Activated T-helper 1 cell treated with anti-CD3 and anti-CD28 coated beads, Interleukin-12 subunit alpha, Interleukin-12 subunit beta, Interleukin-2, Interleukin-4 antibody, amounts not matched to agents 30 ng/mL and 10 ng/mL and 1 ng/mL, durations not matched to agents 14 hours and 24 hours and 36 hours (primary cell): ENCODE results near the gene ACVR1. TPM values are rescaled to one million over a fixed set of nuclear protein-coding genes. Genes with fewer than 3 reads are reported as not detected.
"Not testable (repeated sequence)": the region's sequence is repeated elsewhere in the genome, so short reads cannot be mapped to it uniquely, and the experiment has no call there.

Experiments used
- DNase-seq: peaks from one replicate; pipeline ENCODE4 v3.0.0; 2021; ENCODE audit warnings: low spot score
- H3K27ac Mint-ChIP-seq: one replicate; pipeline ENCODE4 v1.8.0; 2021; ENCODE audit warnings: mild to moderate bottlenecking, mixed read lengths
- H3K27me3 Mint-ChIP-seq: one replicate; pipeline ENCODE4 v1.8.0; 2022; ENCODE audit warnings: mild to moderate bottlenecking, moderate library complexity, mixed read lengths; ENCODE audit not compliant: insufficient read depth
- H3K36me3 Mint-ChIP-seq: one replicate; pipeline ENCODE4 v1.8.0; 2021; ENCODE audit warnings: low read depth, mixed read lengths
- H3K4me1 Mint-ChIP-seq: one replicate; pipeline ENCODE4 v1.8.0; 2021; ENCODE audit warnings: low read depth, mixed read lengths
- H3K4me3 Mint-ChIP-seq: one replicate; pipeline ENCODE4 v1.8.0; 2021; ENCODE audit warnings: mild to moderate bottlenecking, moderate library complexity, mixed read lengths
- H3K9me3 Mint-ChIP-seq: one replicate; pipeline ENCODE4 v1.8.0; 2021; ENCODE audit warnings: mixed read lengths
- intact Hi-C: fragments of 100-400 bp; cut with micrococcal nuclease; formaldehyde crosslinking; loops from one replicate; pipeline ENCODE4 v1.15.1; 2024
- total RNA-seq: library from RNA; stranded (reverse); gene quantifications from 2 replicates; pipeline ENCODE4 v1.2.3, GENCODE V29; 2022

ACVR1 gene
- total RNA-seq, 1 donor from 2014 or later, result 44.0 TPM

DNA sequence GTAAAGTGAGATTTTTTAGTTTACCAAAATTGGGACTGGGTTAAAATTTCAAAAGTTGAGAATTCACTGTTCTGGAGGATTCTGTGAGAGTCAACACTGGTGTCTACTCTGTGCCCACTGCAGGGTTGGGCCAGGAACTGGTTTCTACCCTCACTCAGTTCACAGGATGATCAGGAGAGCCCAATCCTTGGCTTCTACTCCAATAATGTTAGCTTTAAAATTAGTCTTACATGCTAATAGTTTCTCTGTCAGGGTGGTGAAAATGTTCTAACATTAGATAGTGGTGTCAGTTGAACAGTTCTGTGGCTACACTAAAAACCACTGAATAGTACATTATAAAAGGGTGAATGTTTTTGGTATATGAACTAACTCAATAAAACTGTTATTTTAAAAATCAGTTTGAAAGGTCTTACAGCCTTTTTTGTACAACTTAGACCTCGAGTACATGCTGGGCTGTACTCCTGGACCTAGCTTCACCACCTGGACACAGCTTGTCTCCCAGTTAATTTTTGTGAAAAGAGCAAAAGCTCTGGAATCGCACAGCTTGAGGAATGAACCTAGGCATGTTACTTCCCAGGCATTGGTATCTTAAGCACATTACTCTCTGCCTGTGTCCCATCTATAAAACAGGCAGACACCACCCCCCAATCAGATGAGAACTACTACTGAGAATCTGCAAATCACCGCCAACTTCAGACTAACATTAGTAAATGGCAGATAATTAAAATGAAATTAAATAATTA, 44.4 kb downstream of the ACVR1 start:
- Mint-ChIP-seq H3K4me1 (peaks cover 62% of the 10 kb centered on the region), H3K27me3 (no peaks in the 10 kb centered on the region)

DNA sequence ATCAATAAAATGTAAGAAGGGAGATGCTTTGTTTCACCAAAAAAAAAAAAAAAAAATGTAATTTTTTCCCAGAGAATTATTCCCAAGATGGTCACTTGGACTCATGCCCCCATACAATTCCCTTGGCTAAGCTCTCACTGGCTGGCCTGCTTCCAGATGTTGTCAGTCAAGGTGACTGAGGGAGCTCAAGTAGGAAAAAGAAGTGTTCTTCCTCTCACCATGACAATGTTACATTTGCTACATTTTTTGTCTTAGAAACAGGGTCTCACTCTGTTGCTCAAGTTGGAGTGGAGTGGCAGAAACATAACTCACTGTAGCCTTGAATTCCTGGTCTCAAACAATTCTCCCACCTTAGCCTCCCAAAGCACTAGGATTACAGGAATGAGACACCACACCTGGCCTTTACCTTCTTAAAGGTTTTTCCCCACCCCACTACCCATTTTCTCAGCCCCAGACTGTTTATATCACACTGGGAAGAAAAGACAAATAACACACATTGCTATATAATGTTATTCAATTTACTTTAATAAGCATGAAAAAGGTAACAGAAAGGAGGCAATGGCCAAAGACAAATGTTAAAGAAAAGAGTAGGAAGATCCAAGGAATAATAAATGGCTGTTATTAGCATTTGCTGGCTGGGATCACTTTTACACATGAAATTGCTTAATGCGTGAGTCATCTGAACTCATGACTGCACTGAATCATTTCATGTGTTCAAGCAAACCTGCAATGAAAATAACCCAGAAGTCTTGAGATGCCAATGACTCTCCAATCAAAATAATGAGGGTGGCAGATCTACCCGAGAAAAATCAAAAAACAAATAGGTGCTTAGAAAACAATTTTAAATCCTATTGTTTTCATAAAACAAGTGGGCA, 45.2 kb downstream of the ACVR1 start:
- intact Hi-C loops, result no loop called here
- peaks cover 55% of the 10 kb centered on the region for H3K4me1 Mint-ChIP-seq
- H3K9me3 Mint-ChIP-seq, result no peaks in the 10 kb centered on the region
- H3K27me3 Mint-ChIP-seq, result no peaks in the 10 kb centered on the region
- H3K4me3 Mint-ChIP-seq, result no peak overlapping the region
- no peak overlapping the region for H3K27ac Mint-ChIP-seq
- peaks cover 26% of the 10 kb centered on the region for H3K36me3 Mint-ChIP-seq
- no peak for DNase-seq

More for the DNA sequence above, 44.4 kb downstream of the ACVR1 start:
- no peaks in the 10 kb centered on the region for H3K9me3 Mint-ChIP-seq
- H3K36me3 Mint-ChIP-seq, result peaks cover 31% of the 10 kb centered on the region
- no peak for DNase-seq
- intact Hi-C loops, result no loop called here
- H3K4me3 Mint-ChIP-seq, result no peak overlapping the region
- H3K27ac Mint-ChIP-seq, result no peak overlapping the region

DNA sequence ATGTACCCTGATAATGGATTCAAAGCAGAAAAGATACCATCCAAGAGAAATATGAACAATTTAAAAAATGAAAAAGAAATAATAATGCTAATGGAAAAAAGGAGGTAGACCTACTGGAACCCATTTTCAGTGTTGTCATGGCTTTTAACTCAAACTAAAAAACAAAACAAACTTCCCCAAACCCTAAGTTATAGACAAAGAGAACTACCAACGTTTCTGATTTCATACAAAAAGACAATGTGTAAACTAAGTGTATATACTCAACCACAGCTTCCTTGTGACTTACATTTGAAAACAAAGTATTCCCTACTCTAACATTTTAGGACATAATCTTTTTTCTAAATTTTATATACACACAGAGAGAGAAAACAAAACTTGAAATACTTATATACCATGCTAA, 45.9 kb downstream of the ACVR1 start:
- H3K9me3 Mint-ChIP-seq, result no peaks in the 10 kb centered on the region
- H3K36me3 Mint-ChIP-seq, result peaks cover 27% of the 10 kb centered on the region
- peaks cover 55% of the 10 kb centered on the region for H3K4me1 Mint-ChIP-seq
- intact Hi-C loops, result no loop called here
- DNase-seq, result no peak
- H3K27me3 Mint-ChIP-seq, result no peaks in the 10 kb centered on the region
- no peak overlapping the region for H3K27ac Mint-ChIP-seq
- H3K4me3 Mint-ChIP-seq, result no peak overlapping the region

DNA sequence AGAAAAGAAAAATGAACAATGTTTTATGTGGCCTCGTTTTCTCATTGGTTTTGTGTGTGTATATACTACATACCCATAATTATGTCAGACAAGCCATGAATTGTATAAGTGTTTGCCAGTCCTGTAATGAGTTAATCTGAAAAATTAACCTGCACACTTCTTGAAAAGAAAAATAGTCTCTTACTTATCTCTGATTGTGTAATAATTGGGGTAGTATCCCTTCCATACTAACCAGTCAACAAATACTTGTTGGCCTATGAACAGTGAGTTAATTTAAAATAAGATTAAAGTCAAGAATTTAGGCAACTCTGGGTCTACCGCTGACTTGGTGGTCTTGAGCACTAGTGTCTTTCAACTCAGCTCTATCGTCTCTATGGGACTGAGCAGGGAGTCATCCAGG, 48.8 kb downstream of the ACVR1 start:
- DNase-seq, result no peak
- H3K4me1 Mint-ChIP-seq, result peaks cover 43% of the 10 kb centered on the region

DNA sequence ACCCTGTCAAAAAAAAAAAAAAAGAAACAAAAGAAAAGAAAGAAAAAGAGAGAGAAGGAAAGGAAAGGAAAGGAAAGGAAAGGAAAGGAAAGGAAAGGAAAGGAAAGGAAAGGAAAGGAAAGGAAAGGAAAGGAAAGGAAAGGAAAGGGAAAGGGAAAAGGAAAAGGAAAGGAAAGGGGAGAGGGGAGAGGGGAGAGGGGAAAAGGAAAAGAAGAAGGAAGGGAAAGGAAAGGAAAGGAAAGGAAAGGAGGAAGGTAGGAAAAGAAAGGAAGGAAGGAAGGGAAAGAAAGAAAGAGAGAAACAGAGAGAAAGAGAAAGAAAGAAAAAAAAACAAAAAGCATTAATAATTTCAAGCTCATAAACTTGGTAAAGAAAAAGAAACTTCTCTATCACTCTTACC, 49.5 kb downstream of the ACVR1 start:
- intact Hi-C loops, H3K9me3 Mint-ChIP-seq, H3K4me3 Mint-ChIP-seq, H3K27me3 Mint-ChIP-seq, H3K27ac Mint-ChIP-seq, DNase-seq: not testable (repeated sequence)
- peaks cover 42% of the 10 kb centered on the region for H3K36me3 Mint-ChIP-seq
- peaks cover 44% of the 10 kb centered on the region for H3K4me1 Mint-ChIP-seq

More for the DNA sequence above, 48.8 kb downstream of the ACVR1 start:
- Mint-ChIP-seq H3K4me3 (no peak overlapping the region), H3K27ac (no peak overlapping the region), H3K36me3 (peaks cover 36% of the 10 kb centered on the region), H3K27me3 (no peaks in the 10 kb centered on the region), H3K9me3 (no peaks in the 10 kb centered on the region)
- intact Hi-C loops, result no loop called here

DNA sequence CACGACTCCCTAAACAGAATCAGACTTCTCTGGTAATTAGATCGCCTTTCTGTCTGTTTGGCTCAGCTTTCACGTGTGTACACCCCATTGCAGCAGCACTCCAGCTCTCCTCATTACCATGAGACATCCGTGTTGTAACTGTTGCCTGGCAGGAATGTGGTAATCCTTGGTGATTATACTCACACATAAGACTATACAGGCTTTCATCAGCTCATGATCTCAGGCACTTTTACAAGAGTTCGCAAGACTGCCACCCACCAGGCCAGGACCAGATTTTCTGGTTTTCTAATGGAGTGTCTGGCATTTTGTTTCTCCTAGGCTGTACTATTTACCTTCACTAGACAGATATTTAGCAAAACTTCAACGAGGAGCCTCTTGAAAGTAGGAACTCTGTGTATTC, 50.2 kb downstream of the ACVR1 start:
- Mint-ChIP-seq H3K4me1 (peaks cover 38% of the 10 kb centered on the region), H3K27me3 (no peaks in the 10 kb centered on the region), H3K9me3 (no peaks in the 10 kb centered on the region), H3K4me3 (no peak overlapping the region), H3K27ac (no peak overlapping the region), H3K36me3 (peaks cover 38% of the 10 kb centered on the region)
- intact Hi-C loops, result loop anchor here (2.0 kb wide), 1 partner anchor 13 kb away; no protein-coding TSS in a partner anchor
- no peak for DNase-seq

DNA sequence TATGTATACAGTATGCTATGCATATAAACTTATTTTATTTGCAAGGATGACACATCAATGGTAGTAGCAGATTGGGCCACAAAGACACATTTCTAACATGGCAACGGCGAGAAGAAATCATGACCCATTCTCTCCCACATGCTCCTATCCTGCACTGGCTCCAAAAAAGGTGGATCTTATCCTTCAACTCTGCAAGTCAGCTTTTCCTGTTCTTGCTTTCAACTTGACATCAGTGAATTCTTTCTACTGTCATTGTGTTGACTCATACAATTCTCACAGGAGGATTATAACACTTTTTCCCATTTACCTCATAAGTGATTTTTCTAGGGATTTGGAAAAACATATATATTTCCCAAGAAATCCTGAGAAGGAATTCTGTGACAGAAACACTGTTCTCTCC, 53.1 kb downstream of the ACVR1 start:
- Mint-ChIP-seq H3K27ac (no peak overlapping the region), H3K36me3 (peaks cover 36% of the 10 kb centered on the region), H3K27me3 (no peaks in the 10 kb centered on the region), H3K4me3 (no peak overlapping the region), H3K9me3 (no peaks in the 10 kb centered on the region), H3K4me1 (peaks cover 23% of the 10 kb centered on the region)
- intact Hi-C loops, result no loop called here
- DNase-seq, result no peak

DNA sequence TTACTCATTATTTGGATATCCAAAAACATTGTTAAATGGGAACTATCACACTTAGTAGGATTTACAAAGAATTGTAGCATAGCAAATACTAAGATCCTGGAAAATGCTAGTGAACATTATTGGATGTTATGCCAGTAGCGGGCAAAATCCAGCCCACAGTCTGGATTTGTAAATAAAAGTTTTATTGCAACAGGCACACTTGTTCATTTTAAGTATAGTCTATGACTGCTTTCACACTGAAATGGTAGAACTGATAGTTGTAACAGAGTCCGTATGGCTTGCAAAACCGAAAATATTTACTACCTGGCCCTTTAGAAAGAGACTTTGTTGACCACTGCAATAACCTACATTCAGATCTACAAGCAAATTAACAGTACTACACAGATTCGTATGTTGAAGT, 53.6 kb downstream of the ACVR1 start:
- intact Hi-C loops, result no loop called here
- no peaks in the 10 kb centered on the region for H3K27me3 Mint-ChIP-seq
- H3K36me3 Mint-ChIP-seq, result peaks cover 39% of the 10 kb centered on the region
- no peak overlapping the region for H3K4me3 Mint-ChIP-seq
- H3K4me1 Mint-ChIP-seq, result peaks cover 20% of the 10 kb centered on the region
- DNase-seq, result no peak
- no peaks in the 10 kb centered on the region for H3K9me3 Mint-ChIP-seq
- H3K27ac Mint-ChIP-seq, result no peak overlapping the region

DNA sequence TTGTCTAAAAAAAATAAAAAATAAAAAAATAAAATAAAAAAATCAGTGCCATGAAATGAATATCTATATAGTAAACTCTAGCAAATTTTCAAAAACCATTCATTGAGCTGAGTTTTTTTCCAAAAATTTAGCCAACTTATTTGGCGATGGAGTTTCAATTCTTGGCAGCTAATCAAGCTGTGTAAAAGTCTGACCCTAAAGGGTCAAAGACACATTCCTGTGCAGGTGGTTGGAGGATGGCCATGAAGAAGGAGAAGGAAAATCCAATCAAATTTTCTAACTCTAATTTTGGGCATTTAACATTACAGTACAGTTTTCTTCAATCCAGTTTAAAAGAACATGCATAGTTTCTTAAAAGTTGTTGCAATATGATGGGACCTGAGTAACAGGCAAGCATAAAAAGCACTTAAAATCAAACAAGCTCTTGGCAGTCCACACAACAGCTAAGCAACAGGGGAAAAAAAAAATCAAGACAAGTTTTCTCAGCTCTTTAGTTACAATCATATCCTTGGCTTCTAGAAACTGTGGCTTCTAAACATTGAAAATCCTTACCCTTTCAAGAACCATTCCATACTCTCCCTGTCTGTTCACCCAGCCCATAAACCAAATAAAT, 54.5 kb downstream of the ACVR1 start:
- Mint-ChIP-seq H3K27ac (peak overlapping the region; percentile 34), H3K36me3 (peaks cover 46% of the 10 kb centered on the region), H3K4me3 (no peak overlapping the region), H3K4me1 (peaks cover 19% of the 10 kb centered on the region), H3K27me3 (no peaks in the 10 kb centered on the region), H3K9me3 (no peaks in the 10 kb centered on the region)
- no peak for DNase-seq
- intact Hi-C loops, result no loop called here

DNA sequence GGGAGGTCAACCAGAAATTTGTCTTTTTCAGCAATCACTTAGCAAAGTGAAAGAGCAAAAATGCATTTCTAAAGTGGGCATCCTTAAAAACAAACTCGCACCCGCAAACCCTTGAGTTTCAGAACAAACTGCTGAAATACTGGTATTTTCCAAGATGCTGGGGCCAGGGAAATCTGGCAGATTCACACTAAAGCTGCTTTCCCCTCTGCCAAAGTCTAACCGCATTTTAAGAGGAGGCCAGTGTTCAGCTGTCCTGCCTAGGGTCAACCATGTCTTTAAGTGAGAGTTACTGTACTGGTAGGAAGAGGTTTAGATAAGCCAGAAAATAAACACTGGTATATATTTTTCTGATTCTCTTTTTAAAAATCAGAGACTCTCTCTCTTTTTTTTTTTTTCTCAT, 55.9 kb downstream of the ACVR1 start:
- Mint-ChIP-seq H3K9me3 (no peaks in the 10 kb centered on the region), H3K27me3 (no peaks in the 10 kb centered on the region), H3K36me3 (peaks cover 39% of the 10 kb centered on the region), H3K4me3 (no peak overlapping the region), H3K4me1 (peaks cover 10% of the 10 kb centered on the region), H3K27ac (no peak overlapping the region)
- intact Hi-C loops, result no loop called here
- no peak for DNase-seq

DNA sequence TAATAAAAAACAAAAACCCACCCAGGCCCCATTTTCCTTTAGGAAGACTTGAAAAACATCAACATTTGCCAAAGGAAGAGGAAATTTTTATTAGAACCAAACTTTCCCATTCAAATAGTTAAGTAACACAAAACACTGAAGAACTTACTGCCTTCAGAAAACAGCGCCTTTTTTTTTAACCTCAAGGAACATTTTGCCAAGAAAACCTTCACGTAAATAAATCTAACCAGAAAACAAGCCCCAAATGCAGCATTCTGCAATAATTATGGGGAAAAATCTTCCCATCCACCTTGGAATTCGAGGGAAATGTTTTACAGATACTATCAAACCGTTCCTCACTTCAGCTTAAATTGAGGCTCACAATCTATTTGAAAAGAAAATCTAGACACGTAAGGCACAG, 56.4 kb downstream of the ACVR1 start:
- Mint-ChIP-seq H3K4me1 (peaks cover 9% of the 10 kb centered on the region), H3K27ac (no peak overlapping the region), H3K9me3 (no peaks in the 10 kb centered on the region), H3K4me3 (no peak overlapping the region), H3K36me3 (peaks cover 35% of the 10 kb centered on the region), H3K27me3 (no peaks in the 10 kb centered on the region)
- DNase-seq, result no peak
- intact Hi-C loops, result no loop called here

DNA sequence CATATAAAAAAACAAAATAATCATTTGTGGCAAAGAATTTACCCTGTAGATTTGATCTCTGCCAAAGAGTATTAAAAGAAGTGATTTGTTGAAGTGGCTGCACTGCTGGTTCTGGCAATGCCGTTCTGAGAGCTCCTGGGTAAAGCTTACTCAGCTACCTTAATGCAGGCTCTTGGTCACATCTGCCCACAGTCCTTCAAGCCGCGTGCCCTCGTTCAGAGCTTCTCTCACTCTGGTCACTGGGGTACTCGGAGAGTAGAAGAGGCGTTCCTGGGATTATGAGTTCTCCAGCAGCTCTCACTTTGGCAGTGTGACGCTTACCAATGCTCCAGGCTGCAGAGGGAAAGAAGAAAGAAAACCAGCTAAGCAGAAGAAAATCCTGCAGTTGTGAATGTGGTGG, 57.9 kb downstream of the ACVR1 start:
- no peak overlapping the region for H3K4me3 Mint-ChIP-seq

DNA sequence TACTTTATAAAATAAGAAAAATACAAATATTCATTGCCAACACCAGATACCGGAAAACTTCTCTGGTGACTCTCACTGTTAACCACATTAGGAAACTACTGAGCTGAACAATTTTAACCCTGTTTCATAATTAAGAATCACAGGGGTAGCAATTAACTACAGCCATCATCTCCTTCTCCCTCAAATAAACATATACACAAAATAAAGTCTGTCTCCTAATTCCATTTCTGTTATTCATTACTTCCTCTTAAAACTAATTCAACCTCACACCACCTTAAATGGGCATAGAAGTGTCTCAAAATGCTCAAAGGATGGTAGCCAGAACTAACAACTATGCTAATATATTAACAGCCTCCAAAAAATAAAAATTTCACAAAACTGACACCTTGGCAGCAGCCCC, 60.7 kb downstream of the ACVR1 start:
- peaks cover 44% of the 10 kb centered on the region for H3K36me3 Mint-ChIP-seq
- H3K27me3 Mint-ChIP-seq, result no peaks in the 10 kb centered on the region
- no peaks in the 10 kb centered on the region for H3K9me3 Mint-ChIP-seq
- DNase-seq, result no peak
- H3K27ac Mint-ChIP-seq, result no peak overlapping the region
- no peak overlapping the region for H3K4me3 Mint-ChIP-seq
- intact Hi-C loops, result no loop called here
- peaks cover 20% of the 10 kb centered on the region for H3K4me1 Mint-ChIP-seq

More for the DNA sequence above, 57.9 kb downstream of the ACVR1 start:
- no peak overlapping the region for H3K27ac Mint-ChIP-seq
- intact Hi-C loops, result no loop called here
- H3K36me3 Mint-ChIP-seq, result peaks cover 38% of the 10 kb centered on the region
- H3K27me3 Mint-ChIP-seq, result no peaks in the 10 kb centered on the region
- H3K9me3 Mint-ChIP-seq, result no peaks in the 10 kb centered on the region
- peaks cover 15% of the 10 kb centered on the region for H3K4me1 Mint-ChIP-seq
- DNase-seq, result no peak
